Head of caudate nucleus (tissue), 42 donors: ENCODE data around the gene MRPS22.
"Not testable (repeated sequence)": the region's sequence is repeated elsewhere in the genome, so short reads cannot be mapped to it uniquely, and the experiment has no call there.

Experiments used
- DNase-seq, 42 donors: peaks; one replicate each; pipeline versions ENCODE4 v3.0.0 to v3.0.0-alpha.2; 2020 to 2021; ENCODE audit warnings: mixed read lengths in 7 of 42
- intact Hi-C: fragments of 100-400 bp; cut with DNase I; formaldehyde crosslinking; loops from one replicate; pipeline ENCODE4 v1.15.0; 2022

MRPS22 gene

GRCh38 chr3:139327861-139328260 is 16.0 kb upstream of the MRPS22 start:
- intact Hi-C loops = loop anchor here (5.0 kb wide), 2 partner anchors 216 to 391 kb away; no protein-coding TSS in a partner anchor

GRCh38 chr3:139328356-139328755 is 15.5 kb upstream of the MRPS22 start:
- intact Hi-C loops = loop anchor here (5.0 kb wide), 2 partner anchors 216 to 391 kb away; no protein-coding TSS in a partner anchor
- no peak for DNase-seq

More at GRCh38 chr3:139327861-139328260, 16.0 kb upstream of the MRPS22 start:
- no peak for DNase-seq

DNA sequence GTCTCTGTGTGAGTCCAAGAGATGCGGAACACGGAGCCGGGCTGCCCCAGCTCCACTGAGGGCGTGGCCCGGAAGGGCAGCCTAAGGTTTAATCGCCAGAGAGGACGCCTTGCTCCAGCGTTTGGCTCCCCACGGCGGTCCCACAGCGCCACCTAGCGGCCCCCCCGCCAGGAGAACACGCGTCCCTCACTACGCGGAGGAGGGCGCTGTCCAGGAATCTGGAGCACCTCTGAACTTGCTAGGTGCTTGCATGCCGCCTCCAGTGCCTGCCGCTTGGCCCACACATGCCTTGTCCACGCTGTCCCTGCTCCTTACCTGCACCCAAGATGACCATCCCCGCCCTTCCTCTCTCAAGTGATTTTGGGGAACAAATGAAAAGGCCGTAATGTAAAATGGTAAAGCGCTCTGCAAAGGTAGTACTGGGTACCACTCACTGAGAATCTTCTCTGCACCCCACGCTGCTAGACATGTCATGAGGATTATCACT is 14.4 kb upstream of the MRPS22 start:
- intact Hi-C loops = loop anchor here (5.0 kb wide), 2 partner anchors 217 to 392 kb away; no protein-coding TSS in a partner anchor
- peak; percentile 71 to 96 (median 90) for DNase-seq

DNA sequence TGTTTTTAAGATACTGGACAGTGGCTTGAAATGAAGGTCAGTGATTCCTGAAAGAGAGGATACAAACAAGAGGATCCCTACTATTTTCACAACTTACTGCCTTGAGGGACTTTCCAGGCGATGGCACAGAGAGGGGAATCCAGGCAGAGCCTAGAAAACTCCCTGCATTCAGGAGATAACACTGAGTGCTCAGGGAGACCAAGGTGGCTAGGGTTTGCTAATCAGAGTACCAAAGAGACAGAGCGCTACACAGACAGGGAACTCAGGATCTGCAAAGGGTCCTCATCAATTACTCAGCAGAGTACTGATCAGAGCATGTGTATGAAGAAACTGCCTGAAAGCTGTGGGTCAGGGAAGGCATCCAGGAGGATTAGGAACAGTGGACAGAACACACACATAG is 11.7 kb upstream of the MRPS22 start:
- intact Hi-C loops = no loop called here
- DNase-seq = no peak

DNA sequence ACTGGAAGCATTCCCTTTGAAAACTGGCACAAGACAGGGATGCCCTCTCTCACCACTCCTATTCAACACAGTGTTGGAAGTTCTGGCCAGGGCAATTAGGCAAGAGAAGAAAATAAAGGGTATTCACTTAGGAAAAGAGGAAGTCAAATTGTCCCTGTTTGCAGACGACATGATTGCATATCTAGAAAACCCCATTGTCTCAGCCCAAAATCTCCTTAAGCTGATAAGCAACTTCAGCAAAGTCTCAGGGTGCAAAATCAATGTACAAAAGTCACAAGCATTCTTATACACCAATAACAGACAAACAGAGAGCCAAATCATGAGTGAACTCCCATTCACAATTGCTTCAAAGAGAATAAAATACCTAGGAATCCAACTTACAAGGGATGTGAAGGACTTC is 9.1 kb upstream of the MRPS22 start:
- DNase-seq, intact Hi-C loops: not testable (repeated sequence)

GRCh38 chr3:139338405-139338804 is 5.4 kb upstream of the MRPS22 start:
- DNase-seq = no peak
- intact Hi-C loops = no loop called here

DNA sequence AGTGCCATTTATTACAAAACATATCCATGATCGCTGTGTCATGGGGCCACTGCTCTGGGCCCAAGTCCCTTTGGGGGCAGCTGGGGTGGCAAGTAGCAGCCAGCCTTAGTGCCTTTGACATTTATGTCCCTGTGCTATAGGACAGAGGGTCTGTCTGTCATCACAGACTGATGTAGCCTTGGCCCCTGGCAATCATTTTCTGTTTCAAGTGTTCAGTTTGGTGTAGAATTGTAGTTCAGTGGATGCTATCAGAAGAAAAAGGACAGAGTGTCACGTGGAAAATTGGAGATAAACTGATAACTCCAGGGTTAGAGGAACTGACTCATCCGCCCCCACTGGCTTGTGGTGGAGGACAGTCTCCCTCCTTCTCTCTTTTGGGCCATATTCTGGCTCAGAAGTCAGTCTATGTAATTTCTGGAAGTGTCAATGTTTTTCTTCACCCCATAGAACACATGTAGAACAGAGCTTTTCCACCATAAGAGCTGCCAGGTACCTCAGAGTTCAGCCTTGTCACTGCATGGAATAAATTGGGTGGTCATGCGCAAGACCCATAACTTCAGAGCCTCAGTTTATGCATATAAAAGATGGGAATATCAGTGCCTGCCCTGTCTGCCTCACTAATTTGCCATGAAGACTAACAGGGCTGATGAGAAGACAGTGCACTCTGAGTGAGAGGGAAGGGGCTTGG is 4.5 kb upstream of the MRPS22 start:
- intact Hi-C loops = no loop called here
- DNase-seq = no peak

DNA sequence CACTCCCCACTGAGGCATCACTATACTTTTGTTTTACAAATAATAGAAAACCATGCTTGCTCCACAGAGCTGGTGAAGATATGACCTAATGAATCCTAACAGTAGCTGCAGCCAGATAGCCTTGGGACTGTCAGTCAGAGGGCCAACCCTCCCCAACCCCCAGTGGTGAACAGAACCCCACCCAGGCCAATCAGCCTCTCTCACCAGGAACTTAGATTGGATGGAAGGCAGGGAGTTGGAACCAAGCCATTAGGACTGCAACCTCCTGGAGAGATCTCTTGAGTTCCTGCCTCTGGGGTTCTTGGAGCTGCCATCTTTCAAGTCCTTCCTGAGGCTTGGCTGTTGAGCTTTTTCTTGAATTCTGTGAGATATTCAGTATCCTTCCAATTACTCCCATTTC is 3.0 kb upstream of the MRPS22 start:
- intact Hi-C loops = no loop called here
- no peak for DNase-seq

DNA sequence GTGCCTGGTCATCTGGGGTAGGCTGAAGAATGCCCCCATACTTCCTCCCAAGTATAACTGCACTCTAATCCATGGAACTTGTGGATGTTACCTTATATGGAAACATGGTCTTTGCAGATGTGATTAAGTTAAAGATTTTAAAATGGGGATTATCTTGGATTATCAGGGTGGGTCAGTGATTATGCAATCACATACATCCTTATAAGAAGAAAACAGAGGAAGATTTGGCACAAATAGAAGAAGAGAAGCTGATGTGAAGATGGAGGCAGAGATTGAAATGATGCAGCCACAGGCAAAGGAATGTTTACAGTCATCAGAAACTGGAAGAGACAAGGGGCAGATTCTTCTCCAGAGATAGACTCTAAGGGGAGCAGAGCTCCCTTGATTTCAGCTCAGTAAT is 1.8 kb upstream of the MRPS22 start:
- DNase-seq = no peak
- intact Hi-C loops = no loop called here

DNA sequence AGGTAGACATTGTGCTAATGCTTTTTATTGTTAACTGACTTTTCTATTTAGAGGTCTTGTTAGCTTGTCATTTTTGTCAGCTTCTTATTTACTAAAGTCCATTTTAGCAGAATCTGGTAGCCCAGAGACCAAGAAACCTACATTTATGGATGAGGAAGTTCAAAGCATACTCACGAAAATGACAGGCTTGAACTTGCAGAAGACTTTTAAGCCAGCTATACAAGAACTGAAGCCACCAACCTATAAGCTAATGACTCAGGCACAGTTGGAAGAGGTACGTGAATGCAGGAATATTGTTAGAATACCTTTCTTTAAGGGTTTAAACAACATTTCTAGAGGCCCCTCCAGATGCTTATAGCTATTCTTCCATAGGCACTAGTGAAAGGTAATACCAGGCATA is 3.0 kb downstream of the MRPS22 start:
- intact Hi-C loops = no loop called here

GRCh38 chr3:139353920-139354556 is 10.2 kb downstream of the MRPS22 start:
- intact Hi-C loops = no loop called here
- DNase-seq = peak in 10 of 42 donors; percentile 11 to 65 (median 38)

More for the DNA sequence above, 3.0 kb downstream of the MRPS22 start:
- DNase-seq = no peak

GRCh38 chr3:139354661-139355060 is 10.8 kb downstream of the MRPS22 start:
- intact Hi-C loops = no loop called here
- no peak for DNase-seq

DNA sequence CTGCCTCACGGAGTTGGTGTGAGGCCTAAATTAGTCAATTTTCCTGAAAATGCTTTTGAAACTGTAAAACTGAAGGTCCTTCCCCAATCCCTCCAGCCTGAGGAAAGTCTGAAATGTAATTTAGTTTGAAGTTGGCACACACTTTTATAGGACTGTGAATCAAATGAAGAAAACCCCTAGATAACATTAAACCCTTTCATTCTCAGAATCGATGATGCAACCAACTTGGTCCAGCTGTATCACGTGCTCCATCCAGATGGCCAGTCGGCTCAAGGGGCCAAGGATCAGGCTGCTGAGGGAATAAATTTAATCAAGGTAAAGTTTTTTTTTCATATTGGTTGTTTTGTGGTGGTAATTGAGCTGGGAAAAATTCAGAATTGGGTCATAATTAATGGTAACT is 11.7 kb downstream of the MRPS22 start:
- peak in 35 of 42 donors; percentile 15 to 80 (median 48) for DNase-seq
- intact Hi-C loops = no loop called here

DNA sequence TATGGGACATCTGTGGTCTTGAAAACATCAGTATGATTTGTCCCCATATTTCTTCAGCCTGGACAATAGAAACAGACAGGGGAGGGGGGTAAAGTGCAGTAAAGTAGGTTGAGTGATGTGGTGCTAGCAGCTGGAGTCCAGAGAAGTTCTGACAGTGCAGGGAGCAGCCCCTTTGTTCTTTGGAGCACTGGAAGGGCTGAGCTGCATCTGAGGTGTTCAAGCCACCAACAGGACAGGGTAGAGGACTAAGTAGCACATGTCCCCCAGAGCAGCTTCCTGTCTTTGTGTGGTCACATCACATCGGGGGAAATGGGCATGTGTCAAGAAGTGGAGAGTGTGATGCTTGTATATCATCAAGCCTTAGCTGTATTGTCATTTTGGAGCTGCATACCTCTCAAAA is 12.1 kb downstream of the MRPS22 start:
- DNase-seq = no peak

GRCh38 chr3:139357899-139358298 is 14.1 kb downstream of the MRPS22 start:
- intact Hi-C loops = no loop called here
- DNase-seq = peak in 2 of 42 donors; percentile 8 to 13

More for the DNA sequence above, 12.1 kb downstream of the MRPS22 start:
- intact Hi-C loops = no loop called here

DNA sequence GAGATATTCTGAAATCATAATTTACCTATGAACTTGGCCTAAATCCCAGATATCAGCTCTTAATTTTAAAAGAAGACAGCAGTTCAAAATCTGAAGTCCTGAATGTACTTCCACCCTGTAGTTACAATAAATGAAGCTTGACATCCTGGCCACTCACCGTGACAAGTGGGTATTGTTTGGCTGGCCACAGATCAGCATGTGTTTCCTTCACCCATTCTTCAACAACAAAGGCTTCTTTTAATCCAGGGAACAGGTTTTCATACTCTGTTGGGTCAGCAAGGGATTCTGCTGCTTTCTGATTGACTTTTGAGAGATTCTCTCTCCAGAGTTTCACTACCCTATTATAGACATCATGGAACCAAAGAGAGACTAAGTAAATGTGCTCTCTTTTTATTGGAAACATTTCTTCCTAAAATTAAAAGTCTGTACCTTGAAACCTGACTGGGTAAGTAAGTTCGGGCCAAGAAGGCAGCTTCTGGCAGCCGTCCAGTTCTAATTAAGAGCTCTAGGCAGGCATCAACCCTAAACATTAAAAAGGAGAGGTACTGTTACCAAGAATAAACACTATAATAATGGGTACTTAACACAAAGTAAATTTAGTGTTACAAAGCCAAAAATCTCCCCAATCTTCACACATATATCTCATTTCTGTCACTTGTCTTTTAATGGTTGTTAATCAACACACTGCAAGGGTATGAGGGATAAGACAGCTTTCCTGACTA is 15.2 kb downstream of the MRPS22 start:
- DNase-seq = peak in 4 of 42 donors; percentile 13 to 57 (median 32)
- intact Hi-C loops = no loop called here

- intact Hi-C loops = no loop called here
- DNase-seq = no peak
Observed at GRCh38 chr3:139361276-139361675, 17.5 kb downstream of the MRPS22 start.

GRCh38 chr3:139364549-139364948 is 20.7 kb downstream of the MRPS22 start:
- intact Hi-C loops = no loop called here

GRCh38 chr3:139374099-139374498 is 30.3 kb downstream of the MRPS22 start:
- intact Hi-C loops = no loop called here
- no peak for DNase-seq

More at GRCh38 chr3:139364549-139364948, 20.7 kb downstream of the MRPS22 start:
- DNase-seq = no peak

GRCh38 chr3:139377378-139377777 is 33.6 kb downstream of the MRPS22 start:
- no peak for DNase-seq
- intact Hi-C loops = no loop called here
